HepG2 (cell line): ENCODE data around the gene RNASE13. TPM values are rescaled to one million over a fixed set of nuclear protein-coding genes. Genes with fewer than 3 reads are reported as not detected.

Experiments
- CEBPG ChIP-seq: IDR thresholded peaks from 2 replicates; pipeline ENCODE4 v1.6.1; 2016
- FOXA3 ChIP-seq: IDR thresholded peaks from 2 replicates; pipeline ENCODE4 v1.6.1; 2016; ENCODE audit warnings: missing genetic modification reagents, missing compliant biosample characterization
- HNRNPL ChIP-seq: fragments of 200-400 bp; formaldehyde crosslinking; IDR thresholded peaks from 2 replicates; pipeline ENCODE4 v1.6.1; 2017; ENCODE audit warnings: mild to moderate bottlenecking, low read depth, low read length
- KDM2A ChIP-seq: sonication (generic); formaldehyde crosslinking; IDR thresholded peaks from 2 replicates; pipeline ENCODE4 v1.4.0; 2020; ENCODE audit warnings: low read depth, missing genetic modification reagents, borderline replicate concordance
- KLF11 ChIP-seq: IDR thresholded peaks from 2 replicates; pipeline ENCODE4 v1.6.1; 2016; ENCODE audit warnings: missing compliant biosample characterization
- MED13 ChIP-seq: sonication (generic); formaldehyde crosslinking; IDR thresholded peaks from 2 replicates; pipeline ENCODE4 v1.5.0; 2020; ENCODE audit warnings: missing genetic modification reagents
- MXI1 ChIP-seq: IDR thresholded peaks from 3 replicates; pipeline ENCODE4 v1.6.1; 2012; ENCODE audit warnings: low read depth, low read length, inconsistent platforms, borderline replicate concordance
- NR0B2 ChIP-seq: sonication (generic); formaldehyde crosslinking; IDR thresholded peaks from 2 replicates; pipeline ENCODE4 v1.4.0; 2020; ENCODE audit warnings: mild to moderate bottlenecking, missing genetic modification reagents
- PHF20 ChIP-seq: sonication (generic); formaldehyde crosslinking; IDR thresholded peaks from 2 replicates; pipeline ENCODE4 v1.5.0; 2020; ENCODE audit warnings: mild to moderate bottlenecking, missing genetic modification reagents
- SOX13 ChIP-seq, 3 experiments: fragments of 450-650 bp in 1 of 3; sonication (generic) in 1 of 3; formaldehyde crosslinking in 1 of 3; IDR thresholded peaks in 2 of 3; conservative IDR thresholded peaks in 1 of 3; 2 replicates each; pipeline versions ENCODE4 v1.5.0 to v1.6.1; 2016 to 2020; ENCODE audit warnings: antibody characterized with exemption in 1 of 3, mild to moderate bottlenecking in 1 of 3, missing compliant biosample characterization in 1 of 3, missing genetic modification reagents in 1 of 3, moderate library complexity in 1 of 3
- TOPORS ChIP-seq: sonication (generic); formaldehyde crosslinking; IDR thresholded peaks from 2 replicates; pipeline ENCODE4 v1.8.0; 2023; ENCODE audit warnings: mild to moderate bottlenecking, missing genetic modification reagents
- ZMAT3 ChIP-seq: sonication (generic); formaldehyde crosslinking; conservative IDR thresholded peaks from 2 replicates; pipeline ENCODE4 v1.7.0; 2021; ENCODE audit warnings: missing genetic modification reagents
- ZNF138 ChIP-seq: sonication (generic); formaldehyde crosslinking; IDR thresholded peaks from 2 replicates; pipeline ENCODE4 v1.5.0; 2020; ENCODE audit warnings: mild to moderate bottlenecking, low read depth, missing genetic modification reagents
- ZNF430 ChIP-seq: sonication (generic); formaldehyde crosslinking; IDR thresholded peaks from 2 replicates; pipeline ENCODE4 v1.9.0; 2021; ENCODE audit warnings: mild to moderate bottlenecking, missing genetic modification reagents
- ZNF44 ChIP-seq: sonication (generic); formaldehyde crosslinking; IDR thresholded peaks from 2 replicates; pipeline ENCODE4 v1.5.1; 2020; ENCODE audit warnings: mild to moderate bottlenecking, missing genetic modification reagents
- ZNF501 ChIP-seq: sonication (generic); formaldehyde crosslinking; IDR thresholded peaks from 2 replicates; pipeline ENCODE4 v1.5.1; 2020; ENCODE audit warnings: mild to moderate bottlenecking, moderate library complexity, missing genetic modification reagents
- ZNF614 ChIP-seq: IDR thresholded peaks from 2 replicates; pipeline ENCODE4 v1.6.1; 2018; ENCODE audit warnings: missing biosample characterization, missing genetic modification reagents, inconsistent platforms, borderline replicate concordance
- ZNF713 ChIP-seq: sonication (generic); formaldehyde crosslinking; IDR thresholded peaks from 2 replicates; pipeline ENCODE4 v1.4.0; 2020; ENCODE audit warnings: mild to moderate bottlenecking, missing genetic modification reagents
- ZNF772 ChIP-seq: sonication (generic); formaldehyde crosslinking; IDR thresholded peaks from 2 replicates; pipeline ENCODE4 v1.5.0; 2020; ENCODE audit warnings: mild to moderate bottlenecking, missing genetic modification reagents
- ZNF800 ChIP-seq: sonication (generic); formaldehyde crosslinking; IDR thresholded peaks from 2 replicates; pipeline ENCODE4 v1.4.0; 2020; ENCODE audit warnings: missing genetic modification reagents
- polyA plus RNA-seq, 8 experiments: library from polyadenylated mRNA; depleted of rRNA in 3 of 8; stranded (reverse) in 7 of 8; unstranded in 1 of 8; fragments of >200 nt; fragmentation: Illumina TruSeq in 4 of 8; extraction: Trizol in 4 of 8; gene quantifications; 2 replicates each; pipeline versions ENCODE4 v1.2.1 to v1.2.3, GENCODE V29; 2011 to 2016; ENCODE audit warnings: low read depth in 4 of 8, missing spikeins in 1 of 8, mixed read lengths in 1 of 8; ENCODE audit not compliant: insufficient read depth in 1 of 8
- total RNA-seq, 5 experiments: library from RNA; depleted of rRNA; stranded (reverse); fragments of >200 nt; fragmentation: Illumina TruSeq; extraction: Trizol; gene quantifications; 2 replicates each; pipeline ENCODE4 v1.2.3, GENCODE V29; 2016; ENCODE audit warnings: low read depth in 1 of 5
- TF ChIP-seq, protein P1 (sequence below): sonication (generic); formaldehyde crosslinking; IDR thresholded peaks from 2 replicates; pipeline ENCODE4 v1.4.0; 2020; ENCODE audit warnings: missing genetic modification reagents, mild to moderate bottlenecking, borderline replicate concordance
- TF ChIP-seq, protein P2 (sequence below): sonication (generic); formaldehyde crosslinking; IDR thresholded peaks from 2 replicates; pipeline ENCODE4 v1.4.0; 2020; ENCODE audit warnings: low read depth, mild to moderate bottlenecking, missing genetic modification reagents

RNASE13 gene
- total and polyA plus RNA-seq, 2 of the 13 experiments (the other 11 are each of a cell fraction or from before 2014, with no cell fraction given), result 1.0 TPM; not detected in 1

- TF ChIP-seq NR0B2 (CRISPR knock-in tag), result no peak
- TF ChIP-seq ZNF501 (CRISPR knock-in tag), result peak; percentile 98
- no peak for TF ChIP-seq SOX13 (IDR thresholded peaks at IDR 0.05)
- TF ChIP-seq SOX13 (CRISPR knock-in tag; conservative IDR thresholded peaks at IDR 0.05 in 1 of 2, IDR thresholded peaks at IDR 0.05 in 1 of 2), result peak in 1 of 2 experiments; percentile 20; a peak in 1 of 4 replicates
- peak; percentile 94 for TF ChIP-seq PHF20
- peak; percentile 94 for TF ChIP-seq ZNF772 (CRISPR knock-in tag)
- TF ChIP-seq TOPORS (CRISPR knock-in tag), result peak; percentile 34; the same call in 1 of the 2 replicates
- TF ChIP-seq FOXA3 (CRISPR knock-in tag), result peak; percentile 17; the same call in 1 of the 2 replicates
- peak; percentile 81; the same call in 1 of the 2 replicates for TF ChIP-seq KDM2A
- TF ChIP-seq CEBPG (CRISPR knock-in tag), result peak; percentile 29; the same call in 1 of the 2 replicates
- TF ChIP-seq HNRNPL, result peak; percentile 74; the same call in 1 of the 2 replicates
- peak; percentile 14; the same call in 1 of the 3 replicates for TF ChIP-seq MXI1
- peak; percentile 84 for TF ChIP-seq ZNF44
- TF ChIP-seq ZNF138 (CRISPR knock-in tag), result 0 out of 2 replicates have a peak, but pooled peaks have one; percentile 64
- TF ChIP-seq ZNF430 (CRISPR knock-in tag), result peak; percentile 83; the same call in 1 of the 2 replicates
- TF ChIP-seq MED13 (CRISPR knock-in tag), result peak; percentile 48; the same call in 1 of the 2 replicates
- TF ChIP-seq ZNF713 (CRISPR knock-in tag), result 0 out of 2 replicates have a peak, but pooled peaks have one; percentile 23
- peak; percentile 87 for TF ChIP-seq ZMAT3
- TF ChIP-seq, protein P1, sequence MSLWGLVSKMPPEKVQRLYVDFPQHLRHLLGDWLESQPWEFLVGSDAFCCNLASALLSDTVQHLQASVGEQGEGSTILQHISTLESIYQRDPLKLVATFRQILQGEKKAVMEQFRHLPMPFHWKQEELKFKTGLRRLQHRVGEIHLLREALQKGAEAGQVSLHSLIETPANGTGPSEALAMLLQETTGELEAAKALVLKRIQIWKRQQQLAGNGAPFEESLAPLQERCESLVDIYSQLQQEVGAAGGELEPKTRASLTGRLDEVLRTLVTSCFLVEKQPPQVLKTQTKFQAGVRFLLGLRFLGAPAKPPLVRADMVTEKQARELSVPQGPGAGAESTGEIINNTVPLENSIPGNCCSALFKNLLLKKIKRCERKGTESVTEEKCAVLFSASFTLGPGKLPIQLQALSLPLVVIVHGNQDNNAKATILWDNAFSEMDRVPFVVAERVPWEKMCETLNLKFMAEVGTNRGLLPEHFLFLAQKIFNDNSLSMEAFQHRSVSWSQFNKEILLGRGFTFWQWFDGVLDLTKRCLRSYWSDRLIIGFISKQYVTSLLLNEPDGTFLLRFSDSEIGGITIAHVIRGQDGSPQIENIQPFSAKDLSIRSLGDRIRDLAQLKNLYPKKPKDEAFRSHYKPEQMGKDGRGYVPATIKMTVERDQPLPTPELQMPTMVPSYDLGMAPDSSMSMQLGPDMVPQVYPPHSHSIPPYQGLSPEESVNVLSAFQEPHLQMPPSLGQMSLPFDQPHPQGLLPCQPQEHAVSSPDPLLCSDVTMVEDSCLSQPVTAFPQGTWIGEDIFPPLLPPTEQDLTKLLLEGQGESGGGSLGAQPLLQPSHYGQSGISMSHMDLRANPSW (CRISPR knock-in tag), result peak; percentile 50; the same call in 1 of the 2 replicates
- TF ChIP-seq, protein P2, sequence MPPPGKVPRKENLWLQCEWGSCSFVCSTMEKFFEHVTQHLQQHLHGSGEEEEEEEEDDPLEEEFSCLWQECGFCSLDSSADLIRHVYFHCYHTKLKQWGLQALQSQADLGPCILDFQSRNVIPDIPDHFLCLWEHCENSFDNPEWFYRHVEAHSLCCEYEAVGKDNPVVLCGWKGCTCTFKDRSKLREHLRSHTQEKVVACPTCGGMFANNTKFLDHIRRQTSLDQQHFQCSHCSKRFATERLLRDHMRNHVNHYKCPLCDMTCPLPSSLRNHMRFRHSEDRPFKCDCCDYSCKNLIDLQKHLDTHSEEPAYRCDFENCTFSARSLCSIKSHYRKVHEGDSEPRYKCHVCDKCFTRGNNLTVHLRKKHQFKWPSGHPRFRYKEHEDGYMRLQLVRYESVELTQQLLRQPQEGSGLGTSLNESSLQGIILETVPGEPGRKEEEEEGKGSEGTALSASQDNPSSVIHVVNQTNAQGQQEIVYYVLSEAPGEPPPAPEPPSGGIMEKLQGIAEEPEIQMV (CRISPR knock-in tag), result peak; percentile 78; the same call in 1 of the 2 replicates
- 0 out of 2 replicates have a peak, but pooled peaks have one; percentile 48 for TF ChIP-seq KLF11
- TF ChIP-seq ZNF614, result peak; percentile 52; the same call in 1 of the 2 replicates
- peak; percentile 62; the same call in 1 of the 2 replicates for TF ChIP-seq ZNF800 (CRISPR knock-in tag)
Observed at GRCh38 chr14:20989787-20990600, 44.6 kb downstream of the RNASE13 start, which contains the start of gene METTL17 (continued).
